Measurements from ENCODE around the gene TMEM233. TPM values are rescaled to one million over a fixed set of nuclear protein-coding genes. Genes with fewer than 3 reads are reported as not detected.

Gene TMEM233
- total RNA-seq, 2 experiments from 2014 or later, result not detected

GRCh38 chr12:119681728-119682638 is 88.4 kb downstream of the TMEM233 start:
- peak overlapping the region; percentile 61 for H3K4me2 ChIP-seq (ENCODE audit: low read length)
- no peak for DNase-seq (ENCODE audit: low spot score)
- H3K27ac ChIP-seq (ENCODE audit: low read depth, low read length, poor library complexity, severe bottlenecking), result peak overlapping the region; percentile 62
- CTCF ChIA-PET (ENCODE audit: unreplicated experiment), result interaction anchor here (0.6 kb wide), 1 partner anchor 20 kb away, joined by 3 read pairs; no protein-coding TSS in a partner anchor
- no peak for TF ChIP-seq EZH2phosphoT487 (IDR thresholded peaks at IDR 0.05; ENCODE audit: borderline replicate concordance, low read depth, low read length)
- no peak for TF ChIP-seq CTCF (conservative IDR thresholded peaks at IDR 0.05; ENCODE audit: low read length)
- H3K4me1 ChIP-seq (ENCODE audit: insufficient read depth, low read length, poor library complexity, severe bottlenecking), result peaks cover 19% of the 10 kb centered on the region
- intact Hi-C loops (cut with micrococcal nuclease; ENCODE audit: unreplicated experiment), result no loop called here
- peaks cover 83% of the 10 kb centered on the region for H3K36me3 ChIP-seq (ENCODE audit: insufficient read depth, low read length)
- no peaks in the 10 kb centered on the region for H3K9me2 ChIP-seq (ENCODE audit: insufficient read depth, low read length)
- no peaks in the 10 kb centered on the region for H4K20me1 ChIP-seq (ENCODE audit: insufficient read depth, low read length)
- no peaks in the 10 kb centered on the region for H3K9me3 ChIP-seq (ENCODE audit: low read length)
- H2AFZ ChIP-seq (ENCODE audit: low read length), result 0 out of 2 replicates have a peak overlapping the region, but pooled peaks have one; percentile 10
- no peaks in the 10 kb centered on the region for H3K79me2 ChIP-seq (ENCODE audit: insufficient read depth, low read depth, low read length)
- no TSS peak for BruUV-seq (replicated peaks)
- POLR2A ChIA-PET, result interaction anchor here (0.7 to 2.0 kb wide), 3 partner anchors 10 to 16 kb away, joined by 3 to 6 read pairs (median 4); no protein-coding TSS in a partner anchor
- peak overlapping the region; percentile 15 for H3K4me3 ChIP-seq (ENCODE audit: low read depth, low read length, poor library complexity, severe bottlenecking)

GRCh38 chr12:119682639-119683252 is 89.2 kb downstream of the TMEM233 start:
- BruUV-seq (replicated peaks), result no TSS peak
- peak overlapping the region; percentile 62 for H3K27ac ChIP-seq (ENCODE audit: low read depth, low read length, poor library complexity, severe bottlenecking)
- peak; percentile 48 for DNase-seq (ENCODE audit: low spot score)
- peaks cover 83% of the 10 kb centered on the region for H3K36me3 ChIP-seq (ENCODE audit: insufficient read depth, low read length)
- no peaks in the 10 kb centered on the region for H3K9me2 ChIP-seq (ENCODE audit: insufficient read depth, low read length)
- ChIA-PET POLR2A (interaction anchor here (0.7 to 2.0 kb wide), 3 partner anchors 11 to 16 kb away, joined by 3 to 6 read pairs (median 4); no protein-coding TSS in a partner anchor), CTCF (ENCODE audit: unreplicated experiment) (no interaction called here)
- intact Hi-C loops (cut with micrococcal nuclease; ENCODE audit: unreplicated experiment), result no loop called here
- no peak for TF ChIP-seq CTCF (conservative IDR thresholded peaks at IDR 0.05; ENCODE audit: low read length)
- no peak for TF ChIP-seq EZH2phosphoT487 (IDR thresholded peaks at IDR 0.05; ENCODE audit: borderline replicate concordance, low read depth, low read length)
- peak overlapping the region; percentile 61 for H3K4me2 ChIP-seq (ENCODE audit: low read length)
- no peaks in the 10 kb centered on the region for H3K9me3 ChIP-seq (ENCODE audit: low read length)
- H4K20me1 ChIP-seq (ENCODE audit: insufficient read depth, low read length), result no peaks in the 10 kb centered on the region
- H3K4me3 ChIP-seq (ENCODE audit: low read depth, low read length, poor library complexity, severe bottlenecking), result peak overlapping the region; percentile 15
- H2AFZ ChIP-seq (ENCODE audit: low read length), result 0 out of 2 replicates have a peak overlapping the region, but pooled peaks have one; percentile 10
- peaks cover 19% of the 10 kb centered on the region for H3K4me1 ChIP-seq (ENCODE audit: insufficient read depth, low read length, poor library complexity, severe bottlenecking)
- H3K79me2 ChIP-seq (ENCODE audit: insufficient read depth, low read depth, low read length), result no peaks in the 10 kb centered on the region
